Thymus (tissue), 14 donors: ENCODE data around the gene SLC4A1. TPM values are rescaled to one million over a fixed set of nuclear protein-coding genes. Genes with fewer than 3 reads are reported as not detected.

ENCODE experiments used
- DNase-seq, 9 donors: peaks; one replicate each; pipeline ENCODE4 v3.0.0-alpha.2; 2013; ENCODE audit warnings: low spot score in 9 of 9, low read depth in 6 of 9, missing footprints in 1 of 9
- H3K27ac ChIP-seq, 2 donors: one replicate each; pipeline ENCODE4 v1.5.1; 2013; ENCODE audit warnings: control low read depth in 1 of 2, low read depth in 1 of 2, low read length in 1 of 2, mild to moderate bottlenecking in 1 of 2, moderate library complexity in 1 of 2
- H3K27me3 ChIP-seq, 2 donors: one replicate each; pipeline ENCODE4 v1.5.1; 2013; ENCODE audit warnings: low read length in 1 of 2; ENCODE audit not compliant: control insufficient read depth in 2 of 2, insufficient read depth in 1 of 2
- H3K36me3 ChIP-seq, 2 donors: one replicate each; pipeline ENCODE4 v1.5.1; 2013; ENCODE audit warnings: low read length in 1 of 2, mild to moderate bottlenecking in 1 of 2, moderate library complexity in 1 of 2; ENCODE audit not compliant: control insufficient read depth in 2 of 2, insufficient read depth in 2 of 2
- H3K4me1 ChIP-seq, 2 donors: one replicate each; pipeline ENCODE4 v1.5.1; 2013; ENCODE audit warnings: low read length in 2 of 2; ENCODE audit not compliant: control insufficient read depth in 2 of 2, insufficient read depth in 2 of 2
- H3K4me3 ChIP-seq, 2 donors: one replicate each; pipeline ENCODE4 v1.5.1; 2013; ENCODE audit warnings: low read length in 2 of 2, control low read depth in 1 of 2, mild to moderate bottlenecking in 1 of 2
- H3K9me3 ChIP-seq, 2 donors: one replicate each; pipeline ENCODE4 v1.5.1; 2013; ENCODE audit warnings: low read length in 1 of 2, mild to moderate bottlenecking in 1 of 2; ENCODE audit not compliant: control insufficient read depth in 2 of 2, insufficient read depth in 1 of 2
- WGBS: extraction: QIAGEN DNeasy Blood & Tissue Kit; methylation state at CpG from one replicate; pipeline ENCODE4 v1.1.7; 2013; 5-methylcytosine and 5-hydroxymethylcytosine counted together
- long read RNA-seq, 10 donors: transcript quantifications; one replicate each; lab custom pipeline, GENCODE V29; 2026
- polyA plus RNA-seq: library from polyadenylated mRNA; stranded (reverse); fragments of 200-250 nt; gene quantifications from one replicate; pipeline ENCODE4 v1.2.3, GENCODE V29; 2013
- total RNA-seq: library from RNA; stranded (reverse); fragments of 120-200 nt; gene quantifications from one replicate; pipeline ENCODE4 v1.2.4, GENCODE V29; 2013
- donor health status: healthy.

SLC4A1 gene
- total RNA-seq (6.9 TPM), polyA plus RNA-seq (0.37 TPM)
- long read RNA-seq, donor 1: 0 reads
- long read RNA-seq, donor 2: 0 reads
- long read RNA-seq, donor 3: 0 reads
- long read RNA-seq, donor 4: 0 reads
- long read RNA-seq, donor 5: 0 reads
- long read RNA-seq, donor 6: 0 reads
- long read RNA-seq, donor 7: 0 reads
- long read RNA-seq, donor 8: 0 reads
- long read RNA-seq, donor 9: 0 reads
- long read RNA-seq, donor 10: 0 reads

DNA sequence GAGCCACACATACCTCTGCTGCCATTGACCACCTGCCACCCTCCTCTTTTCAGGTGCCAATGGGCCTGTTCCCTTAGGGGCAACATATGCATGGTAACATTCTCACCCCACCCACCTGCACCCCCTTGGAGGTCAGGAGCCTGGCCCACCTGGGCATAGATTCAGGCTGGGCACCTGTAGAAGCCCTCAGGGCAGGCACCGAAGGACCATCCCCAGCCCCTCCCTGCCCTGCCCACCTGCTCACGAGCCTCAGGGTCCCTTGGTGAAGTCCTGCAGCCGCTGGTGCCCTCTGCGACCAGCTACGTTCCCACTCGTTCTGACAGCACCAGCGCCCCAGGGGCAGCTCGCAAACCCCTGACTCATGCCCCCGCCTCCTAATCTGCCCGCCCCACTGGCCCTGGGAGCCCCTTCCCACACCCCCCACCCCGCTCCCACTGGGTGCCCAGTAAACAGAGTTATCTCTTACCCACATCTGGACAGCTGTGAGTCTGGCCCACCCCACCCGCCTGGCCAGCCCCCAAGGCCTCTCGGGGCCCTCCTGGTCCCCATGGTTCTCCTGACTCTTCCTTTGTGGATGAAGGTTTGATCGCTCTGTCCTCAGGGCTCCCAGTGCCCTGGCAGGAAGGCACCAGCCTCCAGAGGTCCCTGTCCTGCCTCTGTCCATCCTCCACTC is at the start of gene SLC4A1:
Gene SLC4A1 (minus strand): TSS at position 318 of the 673 bp plus-strand sequence. CDS start 5,269 bp downstream, outside the sequence.
- Histone ChIP-seq H3K4me3 (no peak within 1 kb of the TSS), H3K27me3 (peaks cover 0 to 14% of the 10 kb centered on the region in 2 donors), H3K36me3 (no peaks in the 10 kb centered on the region), H3K27ac (no peak within 1 kb of the TSS), H3K4me1 (no peaks in the 10 kb centered on the region), H3K9me3 (no peaks in the 10 kb centered on the region)
- WGBS: 85% methylated on average over 14 of the region's 14 CpGs
- no peak for DNase-seq

DNA sequence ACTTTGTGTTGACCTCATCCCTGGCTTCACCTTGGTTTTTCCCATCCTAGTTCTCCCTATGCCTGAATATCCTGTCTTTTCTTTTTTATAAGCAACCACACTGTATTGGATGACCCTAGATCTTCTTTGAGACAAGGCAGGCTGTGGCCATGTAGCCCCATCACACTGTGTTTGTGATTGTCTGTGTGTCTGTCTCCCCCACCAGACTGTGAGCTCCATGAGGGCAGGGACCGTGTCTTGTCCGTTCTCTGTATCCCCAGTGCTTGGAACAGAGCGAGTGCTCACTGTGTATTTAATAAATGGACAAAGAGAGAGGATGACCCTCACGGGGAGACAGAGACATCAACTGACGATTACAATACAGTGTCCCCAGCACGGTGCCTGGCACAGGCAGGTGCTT is 49.6 kb upstream of the SLC4A1 start:
- H3K4me3 ChIP-seq: no peak overlapping the region
- peaks cover 0 to 9% of the 10 kb centered on the region in 2 donors for H3K9me3 ChIP-seq
- peaks cover 13 to 32% of the 10 kb centered on the region in 2 donors for H3K36me3 ChIP-seq
- WGBS: 96% methylated on average over 6 of the region's 6 CpGs
- peaks cover 0 to 4% of the 10 kb centered on the region in 2 donors for H3K4me1 ChIP-seq
- H3K27me3 ChIP-seq: peaks cover 22 to 60% of the 10 kb centered on the region in 2 donors
- H3K27ac ChIP-seq: no peak overlapping the region
- DNase-seq: no peak

DNA sequence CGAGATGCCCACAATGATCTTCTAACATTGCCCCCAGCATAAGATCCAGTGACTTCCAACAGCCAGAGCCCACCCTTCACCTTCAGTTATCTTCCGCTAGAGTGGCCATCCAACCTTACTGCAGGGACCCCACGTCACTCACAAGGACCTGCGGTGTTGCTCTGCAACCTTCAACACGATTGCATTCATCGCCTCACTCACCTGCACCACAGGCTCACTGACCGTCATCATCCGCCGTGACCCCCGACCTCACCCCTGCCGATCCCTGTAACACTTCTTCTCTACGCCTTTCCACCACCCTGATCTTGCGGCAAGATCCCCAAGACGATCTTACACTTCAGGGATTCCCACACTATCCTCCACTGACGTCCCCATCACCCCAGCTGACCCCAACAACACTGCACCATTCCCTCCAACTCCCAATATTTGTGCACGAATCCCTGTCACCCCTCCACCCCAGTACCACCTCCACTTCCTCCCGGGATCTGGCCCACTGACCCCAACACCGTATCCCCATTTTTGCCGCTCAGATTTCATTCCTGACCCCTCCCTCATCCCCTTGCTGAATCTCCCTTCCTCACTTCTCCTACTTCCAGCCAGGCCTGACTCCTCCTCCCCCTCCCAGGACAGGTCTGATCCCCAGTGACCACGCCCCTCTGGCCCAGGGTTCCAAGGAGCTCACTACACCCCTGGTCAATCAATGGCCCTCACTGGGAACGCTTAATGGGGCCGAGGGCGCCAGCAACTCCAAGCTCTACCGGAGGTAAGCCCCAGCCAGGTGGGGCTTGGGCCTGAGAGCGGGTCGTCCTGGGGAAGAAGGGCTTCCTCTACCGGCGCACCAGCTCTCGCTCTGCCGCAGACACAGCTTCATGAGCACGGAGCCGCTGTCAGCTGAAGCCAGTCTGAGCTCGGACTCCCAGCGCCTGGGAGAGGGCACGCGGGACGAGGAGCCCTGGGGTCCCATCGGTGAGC is 48.1 kb upstream of the SLC4A1 start:
- Histone ChIP-seq H3K27me3 (peaks cover 22 to 74% of the 10 kb centered on the region in 2 donors), H3K4me1 (peaks cover 0 to 4% of the 10 kb centered on the region in 2 donors), H3K27ac (no peak overlapping the region), H3K36me3 (peaks cover 7 to 19% of the 10 kb centered on the region in 2 donors), H3K4me3 (no peak overlapping the region), H3K9me3 (peaks cover 0 to 9% of the 10 kb centered on the region in 2 donors)
- 12% methylated on average over 38 of the region's 38 CpGs for WGBS
- no peak for DNase-seq

DNA sequence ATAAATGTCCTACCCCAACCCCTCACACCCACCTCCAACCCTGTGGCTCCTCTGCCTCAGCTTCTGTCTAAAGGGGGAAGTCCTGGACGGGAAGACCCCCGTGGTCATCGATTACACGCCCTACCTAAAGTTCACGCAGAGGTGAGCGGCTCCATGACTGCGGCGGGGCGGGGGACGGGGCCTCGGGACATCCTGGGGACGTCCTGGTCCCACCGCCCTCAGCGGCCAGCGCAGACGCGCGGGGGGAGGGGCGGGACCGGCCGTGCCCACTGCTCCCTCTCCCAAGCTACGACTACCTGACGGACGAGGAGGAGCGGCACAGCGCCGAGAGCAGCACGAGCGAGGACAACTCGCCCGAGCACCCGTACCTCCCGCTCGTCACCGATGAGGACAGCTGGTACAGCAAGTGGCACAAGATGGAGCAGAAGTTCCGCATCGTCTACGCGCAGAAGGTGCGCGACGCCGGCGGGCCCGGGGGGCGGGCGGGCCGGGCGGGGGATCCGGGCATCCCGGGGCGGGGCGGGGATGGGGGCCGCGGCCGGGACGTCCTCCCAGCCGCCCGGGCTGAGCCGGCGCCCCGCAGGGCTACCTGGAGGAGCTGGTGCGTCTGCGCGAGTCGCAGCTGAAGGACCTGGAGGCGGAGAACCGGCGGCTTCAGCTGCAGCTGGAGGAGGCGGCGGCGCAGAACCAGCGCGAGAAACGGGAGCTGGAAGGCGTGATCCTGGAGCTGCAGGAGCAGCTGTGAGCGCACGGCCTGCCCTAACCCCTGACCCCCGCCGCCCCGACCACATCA is 47.1 kb upstream of the SLC4A1 start:
- H3K4me1 ChIP-seq: peaks cover 0 to 4% of the 10 kb centered on the region in 2 donors
- DNase-seq: peak in 2 of 9 donors; percentile 21 to 31
- WGBS: 1% methylated on average over 81 of the region's 81 CpGs
- no peak overlapping the region for H3K27ac ChIP-seq
- H3K4me3 ChIP-seq: peak overlapping the region in 1 of 2 donors; percentile 42
- peaks cover 0 to 9% of the 10 kb centered on the region in 2 donors for H3K9me3 ChIP-seq
- H3K36me3 ChIP-seq: peaks cover 0 to 9% of the 10 kb centered on the region in 2 donors
- peaks cover 22 to 84% of the 10 kb centered on the region in 2 donors for H3K27me3 ChIP-seq

DNA sequence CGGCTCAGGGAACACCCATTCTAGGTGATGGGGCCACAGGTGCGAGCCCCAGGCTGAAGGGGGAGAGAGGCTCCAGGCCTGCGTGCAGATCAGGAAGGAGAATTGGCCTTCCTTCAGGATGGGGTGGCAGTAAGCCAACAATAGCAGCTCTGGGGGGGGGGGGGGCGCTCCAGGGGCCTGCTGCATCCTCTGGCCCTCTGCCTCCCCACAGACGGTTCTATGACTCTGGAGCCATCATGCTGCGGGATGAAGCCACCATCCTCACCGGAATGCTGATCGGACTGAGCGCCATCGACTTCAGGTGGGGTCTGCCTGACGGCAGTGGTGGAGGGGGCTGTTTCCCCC is 46.6 kb upstream of the SLC4A1 start:
- 48% methylated on average over 11 of the region's 11 CpGs for WGBS
- no peak for DNase-seq
- peaks cover 0 to 9% of the 10 kb centered on the region in 2 donors for H3K9me3 ChIP-seq
- H3K27ac ChIP-seq: no peak overlapping the region
- H3K36me3 ChIP-seq: peaks cover 0 to 3% of the 10 kb centered on the region in 2 donors
- no peak overlapping the region for H3K4me3 ChIP-seq
- peaks cover 0 to 4% of the 10 kb centered on the region in 2 donors for H3K4me1 ChIP-seq
- H3K27me3 ChIP-seq: peaks cover 22 to 90% of the 10 kb centered on the region in 2 donors

DNA sequence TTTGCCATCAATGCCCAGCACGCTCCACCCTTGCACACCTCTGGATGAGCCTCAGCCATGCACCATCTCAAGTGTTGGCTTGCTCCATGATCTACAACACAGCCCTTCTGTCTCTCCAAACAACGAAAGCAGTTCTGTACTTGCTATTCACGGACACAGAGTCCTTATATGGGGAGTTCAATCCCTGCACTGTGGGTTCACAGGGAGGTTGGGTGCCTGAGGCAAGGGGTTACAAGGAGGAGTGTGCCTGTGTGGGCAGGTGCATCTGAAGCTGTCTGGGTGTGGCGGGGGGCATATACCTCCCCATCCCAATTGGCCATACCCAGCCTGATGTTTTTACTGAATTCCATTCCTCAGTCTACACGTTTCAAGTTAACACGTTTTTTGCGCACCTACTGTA is 46.1 kb upstream of the SLC4A1 start:
- H3K36me3 ChIP-seq: no peaks in the 10 kb centered on the region
- H3K27me3 ChIP-seq: peaks cover 22 to 94% of the 10 kb centered on the region in 2 donors
- DNase-seq: no peak
- 93% methylated on average over 7 of the region's 7 CpGs for WGBS
- H3K4me1 ChIP-seq: peaks cover 0 to 8% of the 10 kb centered on the region in 2 donors
- H3K9me3 ChIP-seq: peaks cover 0 to 9% of the 10 kb centered on the region in 2 donors
- H3K27ac ChIP-seq: no peak overlapping the region
- no peak overlapping the region for H3K4me3 ChIP-seq

DNA sequence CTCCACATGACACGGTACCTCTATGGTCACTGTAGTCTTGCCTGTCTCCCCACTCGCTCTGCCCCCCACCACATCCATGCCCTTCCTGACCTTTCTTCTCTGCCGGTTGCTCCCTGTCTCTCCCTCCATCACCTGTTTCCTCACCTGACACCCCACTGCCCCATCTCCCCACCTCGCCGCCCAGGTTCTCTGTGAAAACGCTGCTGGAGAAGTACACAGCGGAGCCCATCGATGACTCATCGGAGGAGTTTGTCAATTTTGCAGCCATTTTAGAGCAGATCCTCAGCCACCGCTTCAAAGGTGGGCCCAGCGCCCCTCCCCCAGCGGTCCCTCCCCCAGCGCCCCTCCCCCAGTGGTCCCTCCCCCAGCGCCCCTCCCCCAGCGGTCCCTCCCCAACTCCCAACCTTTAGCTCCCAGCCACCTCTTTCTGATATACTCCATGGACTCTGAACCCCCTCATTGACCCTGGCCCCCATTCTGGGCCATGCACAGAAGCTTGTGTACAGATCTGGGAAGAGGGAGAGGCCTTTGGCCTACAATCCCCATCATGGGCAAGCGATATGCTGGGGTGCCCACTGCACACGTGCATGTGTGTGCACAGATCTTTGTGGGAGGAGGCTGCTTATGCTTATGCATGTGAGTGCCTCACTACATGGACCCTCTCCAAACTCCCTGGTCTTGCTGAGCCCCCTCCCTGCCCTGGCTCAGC is 44.6 kb upstream of the SLC4A1 start:
- Histone ChIP-seq H3K27me3 (peaks cover 22 to 98% of the 10 kb centered on the region in 2 donors), H3K36me3 (no peaks in the 10 kb centered on the region), H3K4me3 (no peak overlapping the region), H3K27ac (no peak overlapping the region), H3K9me3 (peaks cover 0 to 9% of the 10 kb centered on the region in 2 donors), H3K4me1 (peaks cover 8 to 18% of the 10 kb centered on the region in 2 donors)
- DNase-seq: no peak
- WGBS: 81% methylated on average over 17 of the region's 17 CpGs
